GM18951 (cell line): ENCODE results near the gene SNRNP27.
"Not testable (repeated sequence)": the region's sequence is repeated elsewhere in the genome, so short reads cannot be mapped to it uniquely, and the experiment has no call there.

Experiments
- POLR2A ChIP-seq: IDR thresholded peaks from 4 replicates; pipeline ENCODE4 v1.6.1; 2011; ENCODE audit warnings: mild to moderate bottlenecking; ENCODE audit not compliant: insufficient read length, insufficient read depth; ENCODE audit errors: extremely low read depth
- in situ Hi-C: fragments of 300-500 bp; cut with MboI; formaldehyde crosslinking; loops from one replicate; pipeline ENCODE4 v1.12.0; 2022; ENCODE audit warnings: low sequenced_read_pairs, mixed read lengths, inconsistent platforms; ENCODE audit not compliant: unreplicated experiment

The SNRNP27 gene

DNA sequence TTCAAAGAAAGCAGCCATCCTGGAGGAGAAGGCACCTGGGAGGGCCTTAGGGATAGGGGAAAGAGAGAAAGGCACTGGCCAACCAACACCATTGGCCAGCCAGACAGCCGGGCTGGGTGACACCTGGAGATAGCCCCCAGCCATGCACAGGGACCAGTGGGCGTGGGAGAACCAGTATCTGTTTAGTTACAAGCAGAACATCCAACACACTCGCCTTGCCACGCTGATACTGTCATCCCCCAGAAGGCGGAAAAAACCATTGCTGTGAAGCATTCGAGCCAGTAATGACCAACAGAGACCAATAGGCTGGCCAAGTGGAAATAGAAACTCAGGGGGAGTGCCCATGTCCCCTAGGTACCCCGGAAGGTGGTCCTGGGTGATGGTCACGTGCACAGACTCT, 52.2 kb downstream of the SNRNP27 start:
- no peak for TF ChIP-seq POLR2A
- in situ Hi-C loops = no loop called here

DNA sequence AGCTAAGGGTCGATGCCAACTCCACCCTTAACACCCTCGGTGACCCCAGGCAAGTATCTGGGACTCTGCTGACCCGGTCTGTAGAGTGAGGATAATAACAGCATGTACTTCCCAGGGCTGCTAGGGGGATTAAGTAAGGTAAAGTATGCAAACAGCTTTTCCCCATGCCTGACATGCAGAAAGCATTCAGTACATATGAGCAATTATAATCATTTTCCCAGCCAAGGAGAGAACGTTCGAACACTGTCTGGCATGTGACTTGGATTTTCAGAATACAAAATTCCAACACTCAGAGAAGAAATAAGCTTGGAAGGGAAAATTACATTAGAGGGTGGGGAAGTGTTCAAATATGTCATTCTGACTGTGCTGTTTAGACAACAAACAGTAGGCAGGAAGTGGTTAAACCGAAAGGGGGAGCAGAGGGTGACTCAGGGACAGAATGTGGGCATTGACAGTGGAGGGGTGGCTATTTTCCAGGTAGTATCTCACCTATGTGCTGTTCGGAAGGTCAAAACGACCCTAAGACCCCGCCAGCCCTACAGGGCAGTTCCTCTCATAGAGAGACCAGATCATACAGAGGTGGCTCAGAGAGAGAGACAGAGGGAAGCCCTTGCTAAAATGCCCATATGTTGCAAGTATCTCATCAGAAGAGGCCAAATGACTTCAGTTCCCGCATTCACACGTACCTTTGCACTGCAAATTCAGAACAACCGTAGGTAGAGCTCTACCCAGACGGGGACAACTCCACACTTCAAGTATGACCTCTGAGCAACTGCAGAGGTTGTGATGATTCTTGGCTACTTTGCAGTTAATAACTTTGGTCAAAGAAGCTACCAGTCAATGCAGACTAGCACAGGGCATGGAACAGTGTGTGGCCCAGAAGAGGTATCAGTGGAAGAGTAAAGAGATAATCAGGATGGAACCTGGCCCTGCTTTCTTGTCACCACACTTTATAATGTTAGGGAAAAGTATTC, 52.9 kb downstream of the SNRNP27 start:
- in situ Hi-C loops = no loop called here
- TF ChIP-seq POLR2A = no peak

DNA sequence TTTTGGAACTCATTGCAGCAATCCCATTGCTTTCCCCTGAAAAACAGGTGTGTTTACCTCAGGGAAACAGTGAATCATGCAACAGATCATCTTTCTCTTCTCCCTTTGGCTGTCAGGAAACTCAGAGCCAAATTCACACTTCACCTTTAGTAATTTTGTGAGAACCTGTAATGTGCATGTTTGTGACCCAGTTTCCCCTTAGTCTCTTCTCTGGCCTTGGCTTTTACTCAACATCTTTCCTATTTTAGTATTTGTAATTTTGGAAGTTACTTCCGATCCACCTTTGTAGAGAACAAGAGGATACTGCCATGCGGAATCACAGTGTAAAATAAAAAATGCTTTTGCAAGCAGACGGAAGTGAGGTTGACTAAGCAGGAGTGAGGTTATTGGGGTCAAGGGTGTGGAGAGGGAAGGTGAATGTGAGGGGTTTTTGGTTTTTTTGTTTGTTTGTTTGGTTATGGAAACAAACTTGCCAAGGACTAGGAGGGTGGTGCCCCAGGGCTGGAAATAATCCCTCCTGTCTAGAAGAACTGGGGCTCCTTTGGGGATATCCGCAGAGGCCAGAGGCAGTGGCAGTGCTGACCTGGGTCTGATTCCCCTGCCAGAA, 53.7 kb downstream of the SNRNP27 start:
- in situ Hi-C loops = no loop called here

DNA sequence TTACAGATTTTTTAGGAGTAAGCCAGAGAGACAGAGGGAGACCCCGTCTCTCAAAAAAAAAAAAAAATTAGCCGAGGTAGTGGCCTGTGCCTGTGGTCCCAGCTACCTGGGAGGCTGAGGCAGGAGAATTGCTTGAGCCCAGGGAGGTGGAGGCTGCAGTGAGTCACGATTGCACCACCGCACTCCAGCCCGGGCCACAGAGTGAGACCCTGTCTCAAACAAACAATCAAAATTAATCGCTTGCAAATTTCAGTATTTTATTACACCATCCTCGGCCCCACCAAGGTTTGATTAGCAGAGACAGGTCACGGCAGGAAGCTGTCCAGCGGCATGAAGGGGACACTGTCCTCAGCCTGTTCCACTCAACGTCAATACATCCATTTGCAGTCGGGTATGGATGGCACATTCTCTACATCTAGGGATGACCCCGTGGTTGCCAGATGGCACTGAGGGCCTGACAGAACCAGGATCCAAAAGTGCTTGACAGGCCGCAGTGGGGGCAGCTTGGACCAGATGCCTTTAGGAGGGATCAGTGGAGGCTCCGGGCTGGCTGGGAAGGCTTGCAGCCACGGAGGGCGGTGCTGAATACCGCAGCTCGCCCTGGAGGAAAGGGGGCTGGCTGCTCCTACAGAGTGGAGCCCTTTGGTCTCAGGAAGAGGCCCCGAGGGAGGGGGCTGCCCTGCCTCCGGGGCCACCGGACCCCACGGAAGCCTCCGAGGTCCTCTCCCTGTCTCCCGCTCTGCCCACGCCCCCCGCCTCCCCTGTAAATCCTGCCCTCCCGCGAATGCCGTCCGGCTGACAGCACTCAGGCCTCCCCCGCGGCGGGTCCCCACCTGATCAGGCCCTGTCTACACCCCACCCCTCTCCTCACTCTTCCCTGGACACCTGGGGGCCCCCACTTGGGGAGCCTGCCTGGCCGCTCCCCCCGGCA, 54.5 kb downstream of the SNRNP27 start:
- in situ Hi-C loops = no loop called here
- TF ChIP-seq POLR2A = no peak

More for the DNA sequence above, 53.7 kb downstream of the SNRNP27 start:
- no peak for TF ChIP-seq POLR2A

DNA sequence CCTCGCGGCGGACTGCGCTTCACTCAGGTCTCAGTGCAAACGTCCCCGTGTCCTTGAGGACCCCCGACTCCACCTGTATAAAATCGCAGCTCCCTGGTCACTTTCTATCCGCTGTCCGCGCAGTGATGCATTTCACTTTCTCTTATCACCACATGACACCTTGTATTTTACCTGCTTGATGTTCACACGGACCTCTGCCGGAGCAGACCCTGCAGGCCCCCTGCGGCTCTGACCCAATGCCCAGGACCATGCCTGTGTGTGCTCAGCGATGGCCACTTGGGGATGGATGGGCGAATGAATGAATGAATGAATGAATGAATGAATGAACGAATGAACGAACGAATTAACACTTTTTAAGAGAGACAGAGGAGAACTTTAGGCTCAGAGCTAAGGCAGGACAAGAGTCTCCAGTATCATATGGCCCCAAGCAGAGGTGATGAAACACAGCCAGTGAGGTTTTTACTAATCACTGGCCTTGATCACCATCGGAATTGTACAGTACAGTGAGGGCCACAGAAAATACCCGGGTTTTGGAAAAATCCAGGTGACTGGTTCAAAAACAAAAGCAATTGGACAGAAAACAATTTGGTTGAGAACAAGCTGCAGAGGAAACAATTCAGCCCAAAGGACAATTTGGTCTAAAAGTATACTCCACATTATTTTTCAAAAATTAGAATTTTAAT, 55.3 kb downstream of the SNRNP27 start:
- no peak for TF ChIP-seq POLR2A
- in situ Hi-C loops = no loop called here

DNA sequence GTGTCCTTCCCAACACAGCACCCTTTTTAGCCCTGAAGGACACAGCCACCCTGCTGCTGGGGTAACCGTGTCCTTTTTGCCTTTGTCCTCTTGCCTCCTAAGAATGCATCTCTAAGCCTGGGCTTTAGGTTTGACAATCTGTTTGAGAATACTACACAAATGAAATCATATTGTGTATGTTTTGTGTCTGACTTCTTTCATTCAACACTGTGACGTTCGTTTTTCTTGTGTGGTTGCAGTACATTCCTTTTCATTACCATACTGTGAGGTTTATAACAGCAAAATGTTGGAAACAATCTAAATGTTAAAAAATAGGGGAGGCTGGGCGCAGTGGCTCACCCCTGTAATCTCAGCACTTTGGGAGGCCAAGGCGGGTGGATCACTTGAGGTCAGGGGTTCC, 56.5 kb downstream of the SNRNP27 start:
- no peak for TF ChIP-seq POLR2A
- in situ Hi-C loops = no loop called here

DNA sequence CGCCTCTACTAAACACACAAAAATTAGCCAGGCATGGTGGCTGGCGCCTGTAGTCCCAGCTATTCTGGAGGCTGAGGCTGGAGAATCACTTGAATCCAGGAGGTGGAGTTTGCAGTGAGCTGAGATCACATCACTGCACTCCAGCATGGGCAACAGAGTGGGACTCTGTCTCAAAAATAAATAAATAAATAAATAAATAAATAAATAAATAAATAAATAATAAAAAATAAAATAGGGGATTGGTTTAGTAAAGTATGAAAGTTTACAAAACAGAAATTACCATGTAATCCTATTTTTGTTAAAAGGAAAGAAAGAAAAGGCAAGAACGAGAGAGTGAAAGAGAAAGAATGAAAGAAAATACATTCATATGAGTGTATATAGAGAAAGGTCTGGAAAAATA, 56.9 kb downstream of the SNRNP27 start:
- in situ Hi-C loops = not testable (repeated sequence)

DNA sequence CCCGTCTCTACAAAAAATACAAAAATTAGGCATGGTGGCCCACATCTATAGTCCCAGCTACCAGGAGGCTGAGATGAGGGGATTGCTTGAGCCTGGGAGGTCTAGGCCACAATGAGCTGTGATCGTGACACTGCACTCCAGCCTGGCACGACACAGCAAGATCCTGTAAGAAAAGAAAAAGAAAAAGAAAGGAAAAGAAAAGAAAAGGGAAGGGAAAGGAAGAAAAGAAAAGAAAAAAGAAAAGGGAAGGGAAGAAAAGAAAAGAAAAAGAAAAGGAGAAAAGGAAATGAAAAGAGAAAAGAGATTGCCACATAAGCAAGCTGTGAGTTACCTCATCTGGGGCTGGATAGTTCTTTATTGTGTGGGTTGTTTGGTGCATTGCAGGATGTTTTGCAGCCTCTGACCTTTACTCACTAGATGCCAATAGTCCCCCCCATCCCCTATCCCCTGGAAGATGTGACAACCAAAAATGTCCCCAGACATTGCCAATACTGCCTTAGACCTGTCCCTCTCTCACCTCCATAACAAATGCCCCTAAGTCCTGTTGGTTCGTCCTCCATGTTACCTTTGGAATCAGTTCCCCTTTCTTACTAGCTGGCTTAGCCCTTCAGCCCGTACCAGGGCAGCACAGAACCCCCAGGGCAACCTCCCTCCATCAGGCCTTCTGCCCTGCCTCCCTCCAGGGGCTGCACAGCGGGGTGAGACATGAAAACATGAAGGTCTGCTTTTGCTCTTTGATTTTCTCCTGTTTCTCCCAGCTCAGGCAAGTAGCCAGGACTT, 58.8 kb downstream of the SNRNP27 start:
- in situ Hi-C loops = no loop called here
- TF ChIP-seq POLR2A = no peak

DNA sequence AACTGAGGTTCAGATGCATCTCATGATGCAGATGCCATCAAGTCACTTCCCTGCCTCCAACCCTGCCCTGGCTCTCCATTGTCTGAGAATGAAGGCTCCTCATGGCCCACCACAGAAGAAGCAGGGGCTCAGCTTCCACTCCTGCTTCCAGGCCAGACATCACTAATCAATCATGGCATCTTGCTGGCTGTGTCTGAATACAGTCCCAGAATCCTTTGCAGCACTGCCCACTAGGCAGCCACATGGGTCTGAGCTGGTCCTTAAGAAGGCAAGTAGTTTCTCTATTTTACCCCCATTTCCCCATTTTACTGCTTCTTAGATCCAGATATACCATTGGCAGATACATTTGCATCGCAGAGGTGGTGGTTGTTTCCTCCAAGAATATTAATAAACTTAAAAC, 60.3 kb downstream of the SNRNP27 start:
- TF ChIP-seq POLR2A = no peak
- in situ Hi-C loops = no loop called here
